HEK293 (cell line): ENCODE data around the gene TPD52L1.

Experiments used
- CTCF ChIA-PET: fragments of 350-600 bp; formaldehyde crosslinking; extraction: SDS; loops from one replicate; lab custom pipeline; 2021; ENCODE audit warnings: antibody characterized with exemption; lab: Yijun Ruan, JAX
- POLR2A ChIA-PET: fragments of 300-600 bp; formaldehyde crosslinking; extraction: SDS; loops from one replicate; lab custom pipeline; 2020; ENCODE audit warnings: antibody characterized with exemption, inconsistent platforms; lab: Yijun Ruan, JAX
- H3K27ac ChIP-seq: fragments of 200-500 bp; sonication (Bioruptor generic); 2 replicates; pipeline ENCODE4 v1.5.1; 2014; ENCODE audit warnings: low read depth, low read length, control low read depth, inconsistent platforms; ENCODE audit errors: extremely low read depth
- H3K36me3 ChIP-seq, 2 experiments: fragments of 200-500 bp in 1 of 2; sonication (Bioruptor generic) in 1 of 2; 1 replicate in 1 of 2; 2 replicates in 1 of 2; pipeline ENCODE4 v1.5.1; 2014 to 2017; ENCODE audit warnings: inconsistent platforms in 2 of 2, low read length in 2 of 2; ENCODE audit not compliant: control insufficient read depth in 2 of 2, insufficient read depth in 1 of 2
- H3K4me1 ChIP-seq: fragments of 200-500 bp; sonication (Bioruptor generic); 2 replicates; pipeline ENCODE4 v1.5.1; 2014; ENCODE audit warnings: mild to moderate bottlenecking, low read length, inconsistent platforms; ENCODE audit not compliant: control insufficient read depth, insufficient read depth
- H3K4me3 ChIP-seq: 2 replicates; pipeline ENCODE4 v1.5.1; 2011; ENCODE audit warnings: low read depth, mild to moderate bottlenecking, control low read depth, low read length, moderate library complexity
- H3K9me3 ChIP-seq: fragments of 200-500 bp; sonication (Bioruptor generic); 2 replicates; pipeline ENCODE4 v1.5.1; 2014; ENCODE audit warnings: low read depth, low read length, inconsistent platforms; ENCODE audit not compliant: control insufficient read depth, insufficient read depth
- HOXA7 ChIP-seq: sonication (generic); formaldehyde crosslinking; IDR thresholded peaks from 2 replicates; pipeline ENCODE4 v1.8.1; 2022; ENCODE audit warnings: missing genetic modification reagents, borderline replicate concordance
- OSR2 ChIP-seq: fragments of 450-650 bp; formaldehyde crosslinking; IDR thresholded peaks from 2 replicates; pipeline ENCODE4 v1.5.1; 2016; ENCODE audit warnings: missing biosample characterization, missing genetic modification characterization
- SETDB1 ChIP-seq: IDR thresholded peaks from one replicate; pipeline ENCODE4 v1.6.1; 2017; ENCODE audit warnings: mild to moderate bottlenecking, low read length, moderate library complexity, mixed read lengths; ENCODE audit not compliant: insufficient read length
- ZNF114 ChIP-seq: fragments of 450-650 bp; formaldehyde crosslinking; IDR thresholded peaks from 2 replicates; pipeline ENCODE4 v1.5.0; 2017; ENCODE audit warnings: missing biosample characterization, missing genetic modification characterization
- ZNF239 ChIP-seq: fragments of 450-650 bp; formaldehyde crosslinking; IDR thresholded peaks from 2 replicates; pipeline ENCODE4 v1.5.1; 2016; ENCODE audit warnings: missing biosample characterization, missing genetic modification characterization
- ZNF302 ChIP-seq: fragments of 450-650 bp; formaldehyde crosslinking; IDR thresholded peaks from 2 replicates; pipeline ENCODE4 v1.5.1; 2016; ENCODE audit warnings: missing biosample characterization, missing genetic modification characterization, low read depth
- ZNF324 ChIP-seq: fragments of 450-650 bp; formaldehyde crosslinking; IDR thresholded peaks from 2 replicates; pipeline ENCODE4 v1.5.1; 2016; ENCODE audit warnings: missing biosample characterization, missing genetic modification characterization
- ZNF366 ChIP-seq: fragments of 450-650 bp; formaldehyde crosslinking; conservative IDR thresholded peaks from 2 replicates; pipeline ENCODE4 v1.5.1; 2016; ENCODE audit warnings: missing biosample characterization, missing genetic modification characterization
- ZNF37A ChIP-seq: fragments of 450-650 bp; IDR thresholded peaks from 2 replicates; pipeline ENCODE4 v1.5.1; 2018; ENCODE audit warnings: missing biosample characterization, missing genetic modification characterization
- ZNF391 ChIP-seq: fragments of 450-650 bp; formaldehyde crosslinking; IDR thresholded peaks from 2 replicates; pipeline ENCODE4 v1.5.1; 2016; ENCODE audit warnings: low read depth, missing biosample characterization, missing genetic modification characterization, borderline replicate concordance
- ZNF404 ChIP-seq: fragments of 450-650 bp; formaldehyde crosslinking; IDR thresholded peaks from 2 replicates; pipeline ENCODE4 v1.5.1; 2017; ENCODE audit warnings: missing biosample characterization, missing genetic modification characterization
- ZNF501 ChIP-seq: fragments of 450-650 bp; formaldehyde crosslinking; IDR thresholded peaks from 2 replicates; pipeline ENCODE4 v1.5.1; 2016; ENCODE audit warnings: missing biosample characterization, missing genetic modification characterization
- ZNF555 ChIP-seq: fragments of 450-650 bp; formaldehyde crosslinking; conservative IDR thresholded peaks from 2 replicates; pipeline ENCODE4 v1.5.1; 2017; ENCODE audit warnings: missing biosample characterization, mild to moderate bottlenecking, missing genetic modification characterization, inconsistent platforms
- ZNF560 ChIP-seq: fragments of 450-650 bp; formaldehyde crosslinking; IDR thresholded peaks from 2 replicates; pipeline ENCODE4 v1.5.1; 2017; ENCODE audit warnings: missing biosample characterization, missing genetic modification characterization, borderline replicate concordance
- ZNF600 ChIP-seq: fragments of 450-650 bp; formaldehyde crosslinking; IDR thresholded peaks from 2 replicates; pipeline ENCODE4 v1.5.1; 2016; ENCODE audit warnings: missing biosample characterization, missing genetic modification characterization
- ZNF623 ChIP-seq: fragments of 450-650 bp; formaldehyde crosslinking; IDR thresholded peaks from 2 replicates; pipeline ENCODE4 v1.5.1; 2016; ENCODE audit warnings: missing biosample characterization, missing genetic modification characterization
- ZNF629 ChIP-seq: fragments of 450-650 bp; formaldehyde crosslinking; IDR thresholded peaks from 2 replicates; pipeline ENCODE4 v1.5.1; 2017; ENCODE audit warnings: missing biosample characterization, missing genetic modification characterization
- ZNF645 ChIP-seq: fragments of 450-650 bp; formaldehyde crosslinking; IDR thresholded peaks from 2 replicates; pipeline ENCODE4; 2016; ENCODE audit warnings: missing biosample characterization, missing genetic modification characterization
- ZNF677 ChIP-seq: fragments of 450-650 bp; IDR thresholded peaks from 2 replicates; pipeline ENCODE4 v1.5.0; 2018; ENCODE audit warnings: missing biosample characterization, mild to moderate bottlenecking, missing genetic modification characterization, moderate library complexity
- ZNF701 ChIP-seq: fragments of 450-650 bp; formaldehyde crosslinking; IDR thresholded peaks from 2 replicates; pipeline ENCODE4 v1.5.1; 2016; ENCODE audit warnings: missing biosample characterization, missing genetic modification characterization
- ZNF791 ChIP-seq: fragments of 450-650 bp; formaldehyde crosslinking; IDR thresholded peaks from 2 replicates; pipeline ENCODE4 v1.5.1; 2016; ENCODE audit warnings: missing biosample characterization, missing genetic modification characterization
- TF ChIP-seq, protein P1 (sequence below): fragments of 450-650 bp; formaldehyde crosslinking; IDR thresholded peaks from 2 replicates; pipeline ENCODE4 v1.5.1; 2016; ENCODE audit warnings: missing biosample characterization, missing genetic modification characterization, borderline replicate concordance
- TF ChIP-seq, protein P2 (sequence below): fragments of 450-650 bp; formaldehyde crosslinking; IDR thresholded peaks from 2 replicates; pipeline ENCODE4 v1.5.1; 2016; ENCODE audit warnings: missing biosample characterization, missing genetic modification characterization

Gene TPD52L1

GRCh38 chr6:125203395-125203794, 49.8 kb downstream of the TPD52L1 start:
- no peak overlapping the region for H3K4me3 ChIP-seq
- H3K4me1 ChIP-seq: peaks cover 11% of the 10 kb centered on the region
- no peaks in the 10 kb centered on the region for H3K9me3 ChIP-seq
- no peak overlapping the region for H3K27ac ChIP-seq
- H3K36me3 ChIP-seq: no peaks in the 10 kb centered on the region
- ChIA-PET CTCF (interaction anchor here (0.7 to 3.5 kb wide), 2 partner anchors 11 to 43 kb away, joined by 4 to 20 read pairs; no protein-coding TSS in a partner anchor), POLR2A (no interaction called here)
- TF ChIP-seq SETDB1: no peak
- TF ChIP-seq OSR2 (tag by site-specific recombination): no peak
- TF ChIP-seq ZNF629 (tag by site-specific recombination): no peak
- no peak for TF ChIP-seq ZNF302
- TF ChIP-seq ZNF239: no peak
- no peak for TF ChIP-seq HOXA7 (CRISPR knock-in tag)
- no peak for TF ChIP-seq ZNF555 (tag by site-specific recombination)
- TF ChIP-seq ZNF623 (tag by site-specific recombination): no peak
- TF ChIP-seq, protein P1, sequence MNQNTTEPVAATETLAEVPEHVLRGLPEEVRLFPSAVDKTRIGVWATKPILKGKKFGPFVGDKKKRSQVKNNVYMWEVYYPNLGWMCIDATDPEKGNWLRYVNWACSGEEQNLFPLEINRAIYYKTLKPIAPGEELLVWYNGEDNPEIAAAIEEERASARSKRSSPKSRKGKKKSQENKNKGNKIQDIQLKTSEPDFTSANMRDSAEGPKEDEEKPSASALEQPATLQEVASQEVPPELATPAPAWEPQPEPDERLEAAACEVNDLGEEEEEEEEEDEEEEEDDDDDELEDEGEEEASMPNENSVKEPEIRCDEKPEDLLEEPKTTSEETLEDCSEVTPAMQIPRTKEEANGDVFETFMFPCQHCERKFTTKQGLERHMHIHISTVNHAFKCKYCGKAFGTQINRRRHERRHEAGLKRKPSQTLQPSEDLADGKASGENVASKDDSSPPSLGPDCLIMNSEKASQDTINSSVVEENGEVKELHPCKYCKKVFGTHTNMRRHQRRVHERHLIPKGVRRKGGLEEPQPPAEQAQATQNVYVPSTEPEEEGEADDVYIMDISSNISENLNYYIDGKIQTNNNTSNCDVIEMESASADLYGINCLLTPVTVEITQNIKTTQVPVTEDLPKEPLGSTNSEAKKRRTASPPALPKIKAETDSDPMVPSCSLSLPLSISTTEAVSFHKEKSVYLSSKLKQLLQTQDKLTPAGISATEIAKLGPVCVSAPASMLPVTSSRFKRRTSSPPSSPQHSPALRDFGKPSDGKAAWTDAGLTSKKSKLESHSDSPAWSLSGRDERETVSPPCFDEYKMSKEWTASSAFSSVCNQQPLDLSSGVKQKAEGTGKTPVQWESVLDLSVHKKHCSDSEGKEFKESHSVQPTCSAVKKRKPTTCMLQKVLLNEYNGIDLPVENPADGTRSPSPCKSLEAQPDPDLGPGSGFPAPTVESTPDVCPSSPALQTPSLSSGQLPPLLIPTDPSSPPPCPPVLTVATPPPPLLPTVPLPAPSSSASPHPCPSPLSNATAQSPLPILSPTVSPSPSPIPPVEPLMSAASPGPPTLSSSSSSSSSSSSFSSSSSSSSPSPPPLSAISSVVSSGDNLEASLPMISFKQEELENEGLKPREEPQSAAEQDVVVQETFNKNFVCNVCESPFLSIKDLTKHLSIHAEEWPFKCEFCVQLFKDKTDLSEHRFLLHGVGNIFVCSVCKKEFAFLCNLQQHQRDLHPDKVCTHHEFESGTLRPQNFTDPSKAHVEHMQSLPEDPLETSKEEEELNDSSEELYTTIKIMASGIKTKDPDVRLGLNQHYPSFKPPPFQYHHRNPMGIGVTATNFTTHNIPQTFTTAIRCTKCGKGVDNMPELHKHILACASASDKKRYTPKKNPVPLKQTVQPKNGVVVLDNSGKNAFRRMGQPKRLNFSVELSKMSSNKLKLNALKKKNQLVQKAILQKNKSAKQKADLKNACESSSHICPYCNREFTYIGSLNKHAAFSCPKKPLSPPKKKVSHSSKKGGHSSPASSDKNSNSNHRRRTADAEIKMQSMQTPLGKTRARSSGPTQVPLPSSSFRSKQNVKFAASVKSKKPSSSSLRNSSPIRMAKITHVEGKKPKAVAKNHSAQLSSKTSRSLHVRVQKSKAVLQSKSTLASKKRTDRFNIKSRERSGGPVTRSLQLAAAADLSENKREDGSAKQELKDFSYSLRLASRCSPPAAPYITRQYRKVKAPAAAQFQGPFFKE (tag by site-specific recombination): no peak

- Histone ChIP-seq H3K27ac (no peak overlapping the region), H3K4me1 (peaks cover 11% of the 10 kb centered on the region), H3K36me3 (no peaks in the 10 kb centered on the region), H3K9me3 (no peaks in the 10 kb centered on the region), H3K4me3 (no peak overlapping the region)
- TF ChIP-seq ZNF501 (tag by site-specific recombination): no peak
- no peak for TF ChIP-seq ZNF600 (tag by site-specific recombination)
- no peak for TF ChIP-seq ZNF37A
- no peak for TF ChIP-seq ZNF645 (tag by site-specific recombination)
- TF ChIP-seq ZNF324: no peak
- TF ChIP-seq ZNF404 (tag by site-specific recombination): no peak
- no peak for TF ChIP-seq ZNF791 (tag by site-specific recombination)
- TF ChIP-seq ZNF114 (tag by site-specific recombination): no peak
- TF ChIP-seq ZNF560 (tag by site-specific recombination): no peak
- TF ChIP-seq ZNF701 (tag by site-specific recombination): no peak
- TF ChIP-seq ZNF366 (tag by site-specific recombination): no peak
- TF ChIP-seq ZNF677 (tag by site-specific recombination): no peak
- TF ChIP-seq, protein P2, sequence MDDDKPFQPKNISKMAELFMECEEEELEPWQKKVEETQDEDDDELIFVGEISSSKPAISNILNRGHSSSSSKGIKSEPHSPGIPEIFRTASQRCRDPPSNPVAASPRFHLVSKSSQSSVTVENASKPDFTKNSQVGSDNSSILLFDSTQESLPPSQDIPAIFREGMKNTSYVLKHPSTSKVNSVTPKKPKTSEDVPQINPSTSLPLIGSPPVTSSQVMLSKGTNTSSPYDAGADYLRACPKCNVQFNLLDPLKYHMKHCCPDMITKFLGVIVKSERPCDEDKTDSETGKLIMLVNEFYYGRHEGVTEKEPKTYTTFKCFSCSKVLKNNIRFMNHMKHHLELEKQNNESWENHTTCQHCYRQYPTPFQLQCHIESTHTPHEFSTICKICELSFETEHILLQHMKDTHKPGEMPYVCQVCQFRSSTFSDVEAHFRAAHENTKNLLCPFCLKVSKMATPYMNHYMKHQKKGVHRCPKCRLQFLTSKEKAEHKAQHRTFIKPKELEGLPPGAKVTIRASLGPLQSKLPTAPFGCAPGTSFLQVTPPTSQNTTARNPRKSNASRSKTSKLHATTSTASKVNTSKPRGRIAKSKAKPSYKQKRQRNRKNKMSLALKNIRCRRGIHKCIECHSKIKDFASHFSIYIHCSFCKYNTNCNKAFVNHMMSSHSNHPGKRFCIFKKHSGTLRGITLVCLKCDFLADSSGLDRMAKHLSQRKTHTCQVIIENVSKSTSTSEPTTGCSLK (tag by site-specific recombination): no peak
- no peak for TF ChIP-seq ZNF391 (tag by site-specific recombination)
- POLR2A ChIA-PET: no interaction called here
- CTCF ChIA-PET: interaction anchor here (1.0 to 3.5 kb wide), 2 partner anchors 13 to 95 kb away, joined by 3 to 20 read pairs; no protein-coding TSS in a partner anchor
These were observed 52.4 kb downstream of the TPD52L1 start for GRCh38 chr6:125205931-125206330.
